PFSK-1 (cell line): ENCODE results near the gene PRDM8.

Experiments
- POLR2AphosphoS5 ChIP-seq: IDR thresholded peaks from 2 replicates; pipeline ENCODE4 v1.6.1; 2012; ENCODE audit warnings: low read depth, mild to moderate bottlenecking, control low read depth, low read length, moderate library complexity
- REST ChIP-seq, 2 experiments: IDR thresholded peaks; 2 replicates each; pipeline versions ENCODE4 v1.6.1 to v1.8.0; 2011 to 2012; ENCODE audit warnings: low read depth in 2 of 2, low read length in 2 of 2, control low read depth in 1 of 2, inconsistent platforms in 1 of 2, mild to moderate bottlenecking in 1 of 2, moderate library complexity in 1 of 2; ENCODE audit not compliant: insufficient read depth in 1 of 2
- SIN3A ChIP-seq: IDR thresholded peaks from 2 replicates; pipeline ENCODE4 v1.6.1; 2012; ENCODE audit warnings: mild to moderate bottlenecking, low read length, moderate library complexity, borderline replicate concordance; ENCODE audit not compliant: insufficient read depth
- TAF1 ChIP-seq: IDR thresholded peaks from 2 replicates; pipeline ENCODE4 v1.6.1; 2012; ENCODE audit warnings: low read length, control low read depth, borderline replicate concordance; ENCODE audit not compliant: insufficient read depth

DNA sequence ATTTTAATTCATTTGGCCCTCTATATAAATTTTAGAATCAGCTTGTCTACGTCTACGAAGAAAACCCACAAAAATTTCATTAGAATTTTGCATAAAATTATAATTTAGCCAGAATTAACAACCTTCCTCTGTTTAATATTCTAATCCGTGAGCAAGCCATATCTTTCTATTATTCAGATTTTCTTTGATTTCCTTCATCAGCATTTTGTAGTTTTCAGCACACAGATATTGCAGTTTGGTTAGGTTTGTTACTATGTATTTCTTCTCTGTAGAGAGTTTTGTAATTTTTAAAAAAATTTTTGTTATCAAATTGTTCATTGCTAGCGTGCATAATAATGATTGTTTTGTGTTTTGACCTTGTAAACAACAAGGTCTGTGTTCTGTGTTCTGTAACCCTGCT is 34.9 kb upstream of the PRDM8 start:
- TF ChIP-seq POLR2AphosphoS5 = no peak
- TF ChIP-seq TAF1 = no peak
- TF ChIP-seq SIN3A = no peak
- TF ChIP-seq REST (IDR thresholded peaks at IDR 0.05; ENCODE audit: insufficient read depth in 1 of 2, low read depth in 2 of 2, low read length in 2 of 2) = no peak
